Measurements from ENCODE around the gene FOXA2. TPM values are rescaled to one million over a fixed set of nuclear protein-coding genes. Genes with fewer than 3 reads are reported as not detected.

Gene FOXA2
- total and polyA plus RNA-seq, 9 of the 15 experiments (the other 6 are each of a cell fraction or from before 2014, with no cell fraction given): 0.10 to 1.0 (median 0.25) TPM

- Histone ChIP-seq H3K36me3 (ENCODE audit: control insufficient read depth, insufficient read depth, low read length) (no peaks in the 10 kb centered on the region), H3K9me3 (replicated peaks; ENCODE audit: control insufficient read depth, insufficient read depth, low read depth, low read length) (no peaks in the 10 kb centered on the region), H3K79me2 (ENCODE audit: control insufficient read depth, insufficient read depth, low read length) (no peaks in the 10 kb centered on the region), H3K4me3 (no peak overlapping the region), H3K27ac (ENCODE audit: extremely low read depth, low read depth, low read length) (no peak overlapping the region), H3K9ac (ENCODE audit: insufficient read depth in 1 of 2, low read depth in 2 of 2, low read length in 2 of 2) (no peak overlapping the region), H3K9me1 (ENCODE audit: control insufficient read depth, insufficient read depth, low read length) (no peaks in the 10 kb centered on the region), H3K27me3 (ENCODE audit: control insufficient read depth in 2 of 2, insufficient read depth in 2 of 2, low read length in 2 of 2) (0 out of 5 replicates have a peak, but pooled peaks cover 0 to 4% of the 10 kb centered on the region in 2 experiments), H3K4me1 (replicated peaks in 1 of 2; ENCODE audit: control insufficient read depth in 2 of 2, insufficient read depth in 2 of 2, low read length in 2 of 2) (no peaks in the 10 kb centered on the region; a peak in 1 of 5 replicates), H4K20me1 (replicated peaks; ENCODE audit: control insufficient read depth, insufficient read depth, low read length) (no peaks in the 10 kb centered on the region), H2AFZ (ENCODE audit: low read depth, low read length) (no peak overlapping the region), H3K4me2 (ENCODE audit: insufficient read depth, low read length) (no peak overlapping the region)
- FAIRE-seq (no peak), ATAC-seq (no peak), DNase-seq (ENCODE audit: extremely low read depth in 1 of 4, low spot score in 3 of 4) (no peak)
- in situ Hi-C loops (cut with MboI) (no loop called here), intact Hi-C loops (cut with micrococcal nuclease) (no loop called here)
- no TSS peak for BruUV-seq (replicated peaks)
- ChIA-PET POLR2A (no interaction called here), CTCF (ENCODE audit: low intra/inter-chr PET ratio) (no interaction called here)
- TF ChIP-seq ESRRA (IDR thresholded peaks at IDR 0.05; ENCODE audit: borderline replicate concordance, low read depth) (peak; percentile 72), ZNF766 (CRISPR knock-in tag; conservative IDR thresholded peaks at IDR 0.05) (no peak), ATF3 (IDR thresholded peaks at IDR 0.05) (no peak), ATF3 (CRISPR knock-in tag; conservative IDR thresholded peaks at IDR 0.05) (no peak), SNRNP70 (optimal IDR thresholded peaks at IDR 0.05; ENCODE audit: low read depth, low read length) (no peak)
- WGBS (ENCODE audit: insufficient coverage, low coverage, missing lambda C conversion rate): 15% methylated on average over 5 of the region's 5 CpGs
Measured at GRCh38 chr20:22536141-22536828, 48.1 kb downstream of the FOXA2 start.

All from K562 (cell line).